ENCODE data around the gene IRF2BP2. TPM values are rescaled to one million over a fixed set of nuclear protein-coding genes. Genes with fewer than 3 reads are reported as not detected.

IRF2BP2 gene
- total and polyA plus RNA-seq, 2 of the 13 experiments (the other 11 are each of a cell fraction or from before 2014, with no cell fraction given): 140 to 147 TPM

DNA sequence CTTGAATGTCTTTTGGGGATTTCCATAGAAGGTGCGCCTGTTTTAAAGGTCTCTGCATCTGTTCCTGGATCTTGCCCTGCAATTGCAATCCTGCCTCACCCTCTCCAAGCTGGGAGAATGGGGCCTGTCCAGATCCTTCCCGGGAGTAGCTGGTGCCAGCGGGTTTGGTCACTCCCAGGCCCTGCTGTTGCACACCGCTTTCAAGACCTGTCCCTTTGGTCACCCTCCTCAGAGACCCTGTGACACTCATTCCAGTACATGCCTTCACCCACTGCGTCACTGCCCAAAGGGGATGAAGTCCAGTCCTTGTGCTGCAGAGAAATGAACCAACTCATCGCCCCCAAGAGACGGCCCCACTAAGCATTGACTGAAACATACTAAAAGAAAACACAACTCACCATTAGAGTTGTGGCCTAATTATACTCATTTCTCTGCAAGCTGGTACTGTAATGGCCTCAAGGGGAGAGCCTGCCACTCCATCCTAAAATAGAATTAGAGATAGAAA is 1.9 kb upstream of the IRF2BP2 start (continued):
- TF ChIP-seq SYNCRIP (IDR thresholded peaks at IDR 0.05; ENCODE audit: insufficient read depth, low read depth, low read length) (no peak), MNT (IDR thresholded peaks at IDR 0.05) (no peak), FOSL1 (CRISPR knock-in tag; IDR thresholded peaks at IDR 0.05; ENCODE audit: borderline replicate concordance) (no peak), PRMT3 (CRISPR knock-in tag; IDR thresholded peaks at IDR 0.05; ENCODE audit: borderline replicate concordance, low read depth) (peak; percentile 80), HDAC2 (CRISPR knock-in tag; IDR thresholded peaks at IDR 0.05) (no peak), ELF3 (CRISPR knock-in tag; IDR thresholded peaks at IDR 0.05) (no peak), ZNF446 (CRISPR knock-in tag; IDR thresholded peaks at IDR 0.05) (0 out of 2 replicates have a peak, but pooled peaks have one; percentile 11), SALL2 (CRISPR knock-in tag; IDR thresholded peaks at IDR 0.05) (no peak), IKZF1 (IDR thresholded peaks at IDR 0.05) (no peak), ZNF724P (CRISPR knock-in tag; IDR thresholded peaks at IDR 0.05; ENCODE audit: borderline replicate concordance) (no peak), SAFB2 (CRISPR knock-in tag; IDR thresholded peaks at IDR 0.05; ENCODE audit: borderline replicate concordance, low read depth) (no peak; the same call in 1 of the 2 replicates), SRF (IDR thresholded peaks at IDR 0.05; ENCODE audit: low read depth, low read length) (no peak), ZNF557 (CRISPR knock-in tag; IDR thresholded peaks at IDR 0.05) (no peak), ETV5 (CRISPR knock-in tag; IDR thresholded peaks at IDR 0.05; ENCODE audit: borderline replicate concordance) (peak; percentile 30; the same call in 1 of the 2 replicates), ZNF550 (CRISPR knock-in tag; IDR thresholded peaks at IDR 0.05; ENCODE audit: borderline replicate concordance) (no peak), ZNF639 (CRISPR knock-in tag; conservative IDR thresholded peaks at IDR 0.05) (no peak), SNRNP70 (IDR thresholded peaks at IDR 0.05; ENCODE audit: low read depth, low read length) (no peak), CENPT (CRISPR knock-in tag; IDR thresholded peaks at IDR 0.05; ENCODE audit: low read depth) (no peak), E2F2 (CRISPR knock-in tag; IDR thresholded peaks at IDR 0.05; ENCODE audit: borderline replicate concordance) (no peak), ZNF616 (CRISPR knock-in tag; IDR thresholded peaks at IDR 0.05; ENCODE audit: low read depth) (no peak), SRSF1 (optimal IDR thresholded peaks at IDR 0.05; ENCODE audit: low read depth, low read length) (no peak)
- TF ChIP-seq, protein P1, sequence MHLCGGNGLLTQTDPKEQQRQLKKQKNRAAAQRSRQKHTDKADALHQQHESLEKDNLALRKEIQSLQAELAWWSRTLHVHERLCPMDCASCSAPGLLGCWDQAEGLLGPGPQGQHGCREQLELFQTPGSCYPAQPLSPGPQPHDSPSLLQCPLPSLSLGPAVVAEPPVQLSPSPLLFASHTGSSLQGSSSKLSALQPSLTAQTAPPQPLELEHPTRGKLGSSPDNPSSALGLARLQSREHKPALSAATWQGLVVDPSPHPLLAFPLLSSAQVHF (CRISPR knock-in tag; IDR thresholded peaks at IDR 0.05): no peak
- TF ChIP-seq, protein P2, sequence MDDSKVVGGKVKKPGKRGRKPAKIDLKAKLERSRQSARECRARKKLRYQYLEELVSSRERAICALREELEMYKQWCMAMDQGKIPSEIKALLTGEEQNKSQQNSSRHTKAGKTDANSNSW (CRISPR knock-in tag; IDR thresholded peaks at IDR 0.05; ENCODE audit: borderline replicate concordance): no peak
- TF ChIP-seq, protein P3, sequence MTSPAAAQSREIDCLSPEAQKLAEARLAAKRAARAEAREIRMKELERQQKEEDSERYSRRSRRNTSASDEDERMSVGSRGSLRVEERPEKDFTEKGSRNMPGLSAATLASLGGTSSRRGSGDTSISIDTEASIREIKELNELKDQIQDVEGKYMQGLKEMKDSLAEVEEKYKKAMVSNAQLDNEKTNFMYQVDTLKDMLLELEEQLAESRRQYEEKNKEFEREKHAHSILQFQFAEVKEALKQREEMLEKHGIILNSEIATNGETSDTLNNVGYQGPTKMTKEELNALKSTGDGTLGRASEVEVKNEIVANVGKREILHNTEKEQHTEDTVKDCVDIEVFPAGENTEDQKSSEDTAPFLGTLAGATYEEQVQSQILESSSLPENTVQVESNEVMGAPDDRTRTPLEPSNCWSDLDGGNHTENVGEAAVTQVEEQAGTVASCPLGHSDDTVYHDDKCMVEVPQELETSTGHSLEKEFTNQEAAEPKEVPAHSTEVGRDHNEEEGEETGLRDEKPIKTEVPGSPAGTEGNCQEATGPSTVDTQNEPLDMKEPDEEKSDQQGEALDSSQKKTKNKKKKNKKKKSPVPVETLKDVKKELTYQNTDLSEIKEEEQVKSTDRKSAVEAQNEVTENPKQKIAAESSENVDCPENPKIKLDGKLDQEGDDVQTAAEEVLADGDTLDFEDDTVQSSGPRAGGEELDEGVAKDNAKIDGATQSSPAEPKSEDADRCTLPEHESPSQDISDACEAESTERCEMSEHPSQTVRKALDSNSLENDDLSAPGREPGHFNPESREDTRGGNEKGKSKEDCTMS (CRISPR knock-in tag; conservative IDR thresholded peaks at IDR 0.05): no peak

Measured in HepG2 (cell line).